Endometrium (tissue), 2 donors: ENCODE measurements around the gene ACTR5.

Source experiments
- FAIRE-seq: peaks from 2 replicates; lab custom pipeline; 2012; peaks lifted over from hg19 to GRCh38; lab: Jason Lieb, UNC
- donor health status: control.
- donor health status: control.

Gene ACTR5

DNA sequence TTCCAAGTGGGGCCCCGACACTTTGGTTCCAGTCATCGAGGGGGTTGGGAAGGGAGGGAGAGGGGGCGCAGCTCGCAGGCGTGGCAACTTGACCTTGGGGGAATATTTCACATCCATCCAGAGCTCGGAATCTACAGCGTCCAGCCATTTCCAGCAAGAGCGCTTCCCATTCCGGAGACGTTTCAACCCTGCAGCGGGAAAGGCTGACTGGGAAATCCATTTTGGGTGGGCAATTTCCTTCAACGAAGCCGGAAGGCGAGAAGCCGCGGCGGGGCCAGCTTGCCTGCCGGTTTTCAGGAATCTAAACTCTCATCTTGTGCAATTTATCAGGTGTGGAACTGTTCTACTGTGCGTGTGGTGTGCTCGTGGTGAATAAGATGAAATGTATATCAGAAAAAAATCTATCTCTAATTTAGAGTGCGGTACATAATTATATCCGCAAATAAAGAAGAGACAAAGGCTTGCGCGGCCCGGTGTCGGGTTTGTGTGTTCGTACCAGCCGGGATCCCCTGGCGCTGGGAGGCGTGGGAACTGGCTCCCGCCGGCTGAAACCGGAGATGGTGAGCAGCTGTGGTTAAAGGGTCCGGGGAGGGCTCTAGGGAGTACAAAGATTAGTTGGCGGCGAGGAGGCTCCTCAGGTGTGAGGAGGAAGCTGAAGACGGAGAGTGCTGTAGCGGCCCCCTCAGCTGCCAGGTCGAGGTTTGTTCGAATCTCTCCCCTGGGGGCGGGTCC is 19.2 kb upstream of the ACTR5 start:
- FAIRE-seq: no peak

DNA sequence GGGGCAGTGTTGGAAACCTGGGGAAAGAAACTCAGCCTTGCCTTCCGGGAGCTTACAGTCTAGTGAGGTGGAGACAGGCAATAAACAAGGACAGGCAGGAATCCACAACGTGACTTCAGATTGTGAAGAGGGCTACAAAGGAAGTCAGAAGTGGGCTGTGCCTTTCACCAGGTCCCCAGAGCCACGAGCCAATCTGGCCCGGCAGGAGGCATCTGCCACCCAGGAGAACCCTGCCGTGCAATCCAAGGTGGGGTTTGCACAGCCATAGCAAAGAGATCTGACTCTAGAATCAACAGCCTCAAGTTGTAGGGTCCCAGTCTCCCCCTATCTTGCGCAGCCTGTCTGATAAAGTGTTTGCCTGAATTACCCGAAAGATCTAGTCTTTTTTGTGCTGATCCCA is 18.5 kb upstream of the ACTR5 start:
- no peak for FAIRE-seq

DNA sequence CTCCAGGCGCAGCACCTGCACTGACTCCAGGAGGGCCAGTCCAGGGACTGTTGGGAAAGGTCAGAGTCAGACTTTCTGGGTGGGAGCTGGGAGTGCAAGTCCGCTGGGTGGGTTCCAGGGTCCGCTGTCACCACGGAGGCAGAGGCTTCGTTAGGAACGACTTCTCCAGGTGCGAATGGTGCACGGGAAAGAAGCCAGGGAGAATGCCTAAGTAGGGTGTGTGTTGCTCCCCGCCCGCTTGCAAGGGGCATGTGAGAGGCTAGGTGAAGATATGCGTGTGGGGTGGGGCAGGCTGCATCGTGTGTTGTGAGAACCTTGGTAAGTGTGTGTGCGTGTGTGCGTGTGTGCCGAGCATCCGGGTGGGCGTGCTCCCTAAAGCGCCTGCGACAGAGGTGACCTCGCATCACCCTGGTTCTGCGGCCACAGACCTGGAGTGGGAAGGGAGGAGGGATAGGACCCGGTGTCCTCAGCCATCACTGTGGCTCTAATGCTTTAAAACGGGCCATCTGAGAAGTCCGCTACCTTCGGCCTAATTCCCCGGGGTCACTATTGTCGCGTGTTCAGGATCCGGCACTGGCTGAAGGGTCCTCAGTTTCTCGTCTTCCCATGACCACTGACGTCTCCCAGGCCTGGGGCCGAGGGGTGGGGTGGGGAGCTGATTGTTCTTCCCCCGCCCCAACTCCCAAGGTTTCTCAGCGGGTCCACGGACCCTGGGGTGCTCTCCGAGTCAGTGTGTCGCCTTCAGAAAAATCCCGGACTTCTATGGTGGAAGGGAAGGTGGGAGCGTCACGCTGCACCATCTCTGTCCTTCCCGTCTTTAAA is 17.9 kb upstream of the ACTR5 start:
- FAIRE-seq: no peak

DNA sequence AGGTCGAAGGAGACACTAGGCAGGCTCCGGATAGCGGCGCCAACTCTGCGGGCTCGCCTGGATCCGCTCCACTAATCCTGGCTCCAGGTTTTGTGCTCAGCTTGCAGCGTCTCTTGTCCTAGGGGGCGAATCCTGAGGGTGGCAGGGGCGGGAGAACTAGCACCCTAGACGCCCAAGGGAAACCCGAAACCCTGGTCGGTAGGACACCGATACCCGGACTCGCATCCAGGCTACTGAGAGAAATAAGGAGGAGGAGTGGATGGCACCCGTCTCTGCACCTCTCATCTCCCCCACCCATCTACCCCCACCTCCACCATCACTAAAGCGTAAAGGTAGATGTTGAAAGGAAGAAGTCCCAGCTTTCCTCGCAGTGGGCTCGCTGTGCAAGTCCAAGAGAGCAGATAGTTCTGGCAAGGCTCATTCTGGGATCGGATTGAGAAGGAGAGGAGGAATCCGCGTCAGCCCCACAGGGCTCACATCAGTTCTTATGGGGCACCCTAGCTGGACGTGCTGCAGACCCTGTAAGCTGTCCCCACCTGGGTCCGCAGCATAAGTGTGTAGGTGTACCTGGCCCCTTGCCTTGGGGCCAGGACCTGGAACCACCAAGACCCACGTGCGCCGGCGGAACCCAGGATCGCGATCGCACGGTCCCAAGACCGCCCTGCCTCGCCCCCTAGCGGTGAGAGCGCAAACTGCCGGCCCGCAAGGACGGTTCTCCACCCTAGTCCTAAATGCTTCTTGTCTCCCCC is 17.1 kb upstream of the ACTR5 start:
- no peak for FAIRE-seq

DNA sequence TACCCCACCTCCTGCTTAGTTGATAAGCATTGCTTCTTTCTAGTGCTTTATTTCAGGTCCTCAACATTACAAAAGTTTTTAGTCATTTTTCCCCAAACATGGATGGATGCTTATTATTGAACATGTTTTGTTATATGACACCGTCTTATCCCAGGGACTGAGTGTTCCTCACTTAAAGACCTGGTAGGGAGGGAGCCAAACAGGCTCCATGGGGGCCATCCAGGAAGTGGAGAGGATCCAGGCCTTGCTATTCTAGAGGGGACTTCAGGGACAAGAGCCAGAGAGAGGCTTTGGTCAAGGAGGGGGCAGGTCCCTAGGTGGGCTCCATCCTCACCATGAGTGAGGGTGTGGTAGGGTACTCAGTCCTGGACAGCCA is 16.5 kb upstream of the ACTR5 start:
- no peak for FAIRE-seq

DNA sequence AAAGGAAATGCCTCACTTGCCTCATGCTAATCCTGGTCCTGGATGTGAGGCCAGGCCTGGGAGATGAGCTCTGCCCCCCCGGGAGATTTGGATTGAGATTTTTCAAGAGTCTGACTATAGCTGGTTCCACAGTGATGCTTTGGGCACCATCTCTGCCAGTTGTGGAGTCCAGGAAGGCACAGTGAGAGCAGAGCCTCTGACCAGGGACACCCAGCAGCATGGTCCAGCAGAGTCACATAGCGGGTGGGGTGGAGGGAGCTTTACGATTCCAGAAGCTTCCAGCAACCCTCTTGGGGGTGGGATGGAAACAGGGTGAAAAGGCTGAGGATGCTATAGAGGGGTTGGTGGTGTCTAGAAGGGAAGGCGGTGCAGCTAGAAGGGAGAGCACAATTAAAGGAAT is 15.3 kb upstream of the ACTR5 start:
- no peak for FAIRE-seq

DNA sequence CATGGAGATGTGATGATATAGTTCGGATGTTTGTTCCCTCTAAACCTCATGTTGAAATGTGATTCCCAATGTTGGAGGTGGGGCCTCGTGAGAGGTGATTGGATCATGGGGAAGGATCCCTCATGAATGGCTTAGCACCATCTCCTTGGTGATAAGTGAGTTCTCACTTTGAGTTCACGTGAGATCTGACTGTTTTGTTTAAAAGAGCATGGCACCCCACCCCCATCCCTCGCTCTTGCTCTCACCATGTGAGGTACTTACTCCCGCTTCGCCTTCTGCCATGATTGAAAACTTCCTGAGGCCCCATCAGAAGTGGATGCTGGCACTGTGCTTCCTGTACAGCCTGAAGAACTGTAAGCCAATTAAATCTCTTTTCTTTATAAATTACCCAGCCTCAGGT is 13.1 kb upstream of the ACTR5 start:
- no peak for FAIRE-seq

DNA sequence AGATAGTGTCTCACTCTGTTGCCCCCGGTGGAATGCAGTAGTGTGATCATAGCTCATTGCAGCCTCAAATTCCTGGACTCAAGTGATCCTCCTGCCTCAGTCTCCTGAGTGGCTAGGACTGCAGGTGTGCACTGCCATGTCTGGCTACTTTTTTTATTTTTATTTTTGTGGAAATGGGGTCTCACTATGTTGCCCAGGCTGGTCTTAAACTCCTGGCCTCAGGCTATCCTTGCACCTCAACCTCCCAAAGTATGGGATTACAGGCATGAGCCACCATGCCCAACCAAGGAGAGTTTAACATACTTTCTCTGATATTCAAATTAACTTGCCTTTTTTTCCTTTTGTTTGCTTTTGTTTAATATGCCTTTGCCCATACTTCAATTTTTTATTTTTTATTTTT is 10.4 kb upstream of the ACTR5 start:
- FAIRE-seq: no peak

DNA sequence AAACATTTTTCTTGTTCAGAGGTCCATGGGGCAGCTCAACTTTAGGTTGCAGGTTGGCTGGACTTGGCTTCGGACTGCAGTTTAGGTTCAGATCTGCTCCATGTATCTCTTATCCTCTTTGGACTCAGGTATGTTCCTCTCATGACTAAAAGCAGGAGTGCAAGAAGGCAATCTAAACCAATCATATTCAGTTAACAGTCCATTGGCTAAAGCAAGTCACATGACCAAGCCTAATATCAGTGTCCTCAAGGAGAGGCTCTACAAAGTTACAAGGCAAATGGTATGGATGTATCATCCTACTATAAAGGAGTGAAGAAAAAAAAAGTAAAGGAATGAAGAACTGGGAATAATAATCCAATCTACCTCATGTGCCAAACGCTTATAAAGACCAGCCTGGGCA is 2.5 kb upstream of the ACTR5 start:
- FAIRE-seq: no peak

DNA sequence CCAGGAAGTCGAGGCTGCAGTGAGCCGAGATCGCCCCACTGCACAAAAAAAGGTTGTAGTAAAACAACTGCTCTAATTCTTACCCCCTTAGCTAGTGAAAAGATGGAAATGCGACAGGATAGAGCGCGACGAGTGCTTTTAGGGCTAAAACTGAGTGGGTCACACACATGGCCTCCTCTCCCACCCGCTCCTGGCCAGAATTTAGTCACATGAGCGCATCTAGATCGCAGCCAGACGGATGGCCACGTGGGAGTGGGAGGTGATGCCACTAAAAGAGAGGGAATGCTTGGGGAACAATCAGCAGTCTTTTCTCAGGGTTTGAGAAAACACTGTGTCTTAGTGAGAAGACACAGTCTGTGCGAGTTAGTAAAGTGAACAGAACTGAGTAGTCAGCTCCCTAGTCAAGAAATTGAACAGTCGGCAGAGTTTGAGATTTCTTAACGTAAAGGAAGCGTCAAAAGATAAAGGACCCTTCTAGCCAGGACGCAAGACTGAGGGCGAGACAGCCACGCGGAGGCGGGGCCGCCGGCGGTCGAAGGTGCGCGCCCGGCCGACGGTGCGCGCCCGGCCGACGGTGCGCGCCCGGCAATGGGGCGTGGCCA is 664 bp upstream of the ACTR5 start:
- no peak for FAIRE-seq

DNA sequence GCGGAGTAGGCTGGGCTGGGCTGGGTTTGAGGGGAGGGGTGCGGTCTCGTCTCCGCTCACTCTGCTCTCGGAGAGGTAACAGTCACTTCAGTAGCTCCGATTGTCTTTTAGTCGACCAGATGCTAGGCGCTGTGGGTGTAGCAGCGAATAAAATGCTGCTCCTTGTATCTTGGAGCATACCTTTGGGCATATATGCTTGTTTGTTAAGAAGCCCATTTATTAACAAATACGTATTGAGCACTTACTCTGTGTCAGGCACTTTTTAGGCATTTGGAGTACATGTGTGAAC is 545 bp downstream of the ACTR5 start:
- FAIRE-seq: no peak

DNA sequence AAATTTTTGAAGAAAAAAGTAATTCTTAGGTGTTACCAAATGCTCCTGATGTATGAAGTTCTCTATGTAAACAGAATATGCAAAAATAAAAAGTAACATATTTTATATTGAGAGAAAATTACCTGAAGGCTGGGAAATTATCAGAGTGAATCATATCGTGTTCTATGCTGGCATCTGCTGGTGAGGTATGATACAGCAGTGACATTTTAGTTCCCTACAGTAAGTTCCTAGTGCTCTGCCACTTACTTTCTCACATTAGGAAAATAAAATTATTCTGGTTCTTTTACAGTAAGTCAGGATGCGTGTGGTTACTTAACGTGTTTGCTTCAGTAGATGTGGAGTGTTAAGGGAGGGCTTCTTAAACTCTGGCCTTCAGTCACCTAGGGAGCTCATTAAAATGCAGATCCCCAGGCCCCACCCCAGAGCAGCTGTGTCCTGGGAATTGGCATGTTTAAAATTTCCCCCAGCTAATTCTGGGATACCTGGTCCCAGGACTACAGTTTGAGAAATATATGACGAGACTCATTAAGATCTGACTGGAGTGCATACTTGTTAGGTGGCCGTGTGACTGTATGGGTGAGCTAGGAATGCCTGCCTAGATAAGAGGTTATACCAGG is 3.2 kb downstream of the ACTR5 start:
- peak; percentile 21 for FAIRE-seq

DNA sequence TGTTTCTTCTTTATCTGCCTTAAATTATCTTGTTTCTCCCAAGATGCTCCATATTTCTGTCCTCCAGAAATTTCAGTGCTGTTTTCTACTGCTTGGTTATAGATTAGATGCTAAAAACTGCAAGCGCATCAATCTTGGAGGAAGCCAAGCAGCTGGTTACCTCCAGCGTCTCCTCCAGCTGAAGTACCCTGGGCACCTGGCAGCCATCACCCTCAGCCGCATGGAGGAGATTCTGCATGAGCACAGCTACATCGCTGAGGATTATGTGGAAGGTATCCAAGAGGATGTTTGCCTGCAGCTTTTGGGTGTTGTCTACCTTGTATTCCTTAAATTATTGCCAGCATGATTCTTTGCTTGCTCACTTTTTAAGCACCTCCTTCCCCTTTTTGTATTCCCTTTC is 3.8 kb downstream of the ACTR5 start:
- no peak for FAIRE-seq

DNA sequence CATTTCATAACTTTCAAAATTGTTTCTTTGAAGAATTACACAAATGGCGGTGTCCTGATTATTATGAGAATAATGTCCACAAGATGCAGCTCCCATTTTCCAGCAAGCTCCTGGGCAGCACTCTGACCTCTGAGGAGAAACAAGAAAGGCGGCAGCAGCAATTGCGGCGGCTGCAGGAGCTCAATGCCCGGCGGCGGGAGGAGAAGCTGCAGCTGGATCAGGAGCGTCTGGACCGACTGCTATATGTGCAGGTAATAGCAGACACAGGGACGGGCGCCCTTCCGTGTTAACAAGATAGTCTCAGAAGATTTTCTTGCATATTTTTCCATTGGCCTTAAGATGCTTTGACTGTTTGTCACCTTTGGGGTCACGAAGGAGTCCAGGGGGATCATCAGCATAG is 6.7 kb downstream of the ACTR5 start:
- FAIRE-seq: no peak

DNA sequence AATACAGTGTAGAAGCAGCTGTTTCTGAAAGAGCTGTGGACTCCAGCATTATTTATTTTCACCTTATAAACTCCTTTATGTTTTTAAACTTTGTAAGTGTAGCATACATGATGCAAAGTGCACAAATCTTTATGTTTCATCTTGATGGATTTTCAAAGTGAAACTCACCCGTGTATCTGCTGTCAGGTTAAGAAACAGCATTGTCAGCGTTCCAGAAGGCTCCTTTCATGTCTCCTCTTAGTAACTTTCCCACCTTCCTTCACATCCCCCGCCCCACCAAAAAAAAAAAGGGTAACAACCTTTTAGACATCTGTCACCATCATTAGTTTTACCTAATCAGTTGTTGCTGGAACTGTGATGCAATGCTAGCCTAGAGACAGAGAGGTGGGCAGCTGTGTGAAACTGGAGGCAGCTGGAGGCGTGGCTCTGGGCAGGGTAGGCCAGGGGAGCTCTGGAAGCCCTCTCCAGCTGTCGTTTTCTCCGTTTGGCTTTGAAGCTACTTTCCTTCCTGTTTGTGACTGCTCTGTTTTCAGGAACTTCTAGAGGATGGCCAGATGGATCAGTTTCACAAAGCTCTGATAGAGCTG is 7.2 kb downstream of the ACTR5 start:
- no peak for FAIRE-seq

DNA sequence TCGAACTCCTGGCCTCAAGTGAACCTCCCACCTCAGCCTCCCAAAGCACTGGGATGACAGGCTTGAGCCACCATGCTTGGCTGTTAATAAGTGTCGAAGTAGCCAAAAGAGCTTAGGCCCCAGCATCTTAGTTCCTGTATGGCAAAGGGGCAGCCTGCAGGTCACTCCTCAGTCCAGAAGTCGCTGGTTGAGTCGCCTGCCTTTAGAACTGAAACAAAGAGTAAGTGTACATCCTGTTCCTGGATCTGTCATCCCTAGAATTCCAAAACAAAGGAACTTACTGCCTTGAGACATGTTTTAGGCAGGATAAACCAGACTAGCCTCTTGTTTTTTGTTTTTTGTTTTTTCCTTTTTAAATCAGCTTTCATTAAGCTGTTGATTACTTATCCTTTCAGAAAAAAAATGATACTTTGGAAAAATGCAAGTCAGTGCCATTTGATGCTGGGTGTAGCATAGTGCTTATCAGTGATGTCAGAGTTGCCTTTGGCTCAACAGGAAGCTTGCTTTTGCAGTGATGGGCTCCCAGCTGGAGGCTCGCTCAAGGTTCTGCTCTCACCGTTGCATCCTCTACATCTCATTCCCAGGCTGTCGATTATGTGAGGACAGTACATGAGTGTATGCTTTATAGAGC is 9.0 kb downstream of the ACTR5 start:
- no peak for FAIRE-seq

DNA sequence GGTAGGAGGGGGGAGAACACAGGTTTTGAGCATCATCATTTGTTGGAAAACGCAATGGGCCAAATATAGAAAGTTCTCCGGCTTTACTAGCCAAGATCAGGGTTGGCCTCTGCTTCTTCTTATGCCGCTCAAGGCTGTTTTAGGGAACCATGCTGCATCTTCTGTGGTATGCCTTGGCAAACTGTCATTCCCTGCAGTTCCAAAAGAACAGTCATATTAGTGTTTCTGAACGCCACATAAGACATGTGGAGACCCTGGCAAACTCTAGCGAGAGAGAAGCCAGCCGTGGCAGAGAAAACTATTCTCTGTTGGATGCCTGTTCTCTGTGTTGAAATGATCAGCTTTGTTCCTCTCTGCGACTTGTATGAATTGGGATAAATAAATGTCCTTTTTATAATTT is 10.8 kb downstream of the ACTR5 start:
- FAIRE-seq: no peak

DNA sequence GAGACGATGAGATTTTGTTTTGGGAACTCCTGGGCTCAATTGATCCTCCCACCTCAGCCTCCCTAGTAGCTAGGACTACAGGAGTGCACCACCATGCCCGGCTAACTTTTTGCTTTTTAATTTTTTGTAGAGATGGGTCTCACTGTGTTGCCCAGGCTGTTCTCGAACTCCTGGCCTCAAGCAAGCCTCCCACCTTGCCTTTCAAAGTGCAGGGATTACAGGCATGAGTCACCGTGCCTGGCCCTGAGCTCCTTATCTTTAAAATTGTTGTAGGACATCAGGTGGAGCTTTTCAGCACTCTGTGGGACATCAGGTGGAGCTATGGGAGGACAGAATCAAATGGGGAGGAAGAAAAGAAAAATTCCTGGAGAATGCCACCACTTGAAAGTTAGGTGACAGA is 12.7 kb downstream of the ACTR5 start:
- no peak for FAIRE-seq

DNA sequence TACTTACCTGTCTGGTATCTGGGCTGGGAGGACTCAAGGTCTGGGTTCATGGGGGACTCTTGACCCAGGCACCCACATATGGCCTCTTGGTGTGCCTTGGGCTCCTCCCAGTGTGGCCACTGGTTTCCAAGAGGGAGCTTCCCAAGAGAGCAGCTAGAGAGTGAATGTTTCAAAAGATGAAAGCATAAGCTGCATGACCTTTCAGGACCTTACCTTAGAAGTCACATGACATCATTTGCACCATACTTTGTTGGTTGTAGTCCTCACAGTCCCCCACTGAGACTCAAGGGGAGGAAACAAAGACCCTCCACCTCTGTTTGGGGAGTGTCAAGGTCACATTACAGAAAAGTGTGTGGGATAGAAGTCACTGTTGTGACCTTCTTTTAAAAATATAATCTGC is 13.9 kb downstream of the ACTR5 start:
- no peak for FAIRE-seq

DNA sequence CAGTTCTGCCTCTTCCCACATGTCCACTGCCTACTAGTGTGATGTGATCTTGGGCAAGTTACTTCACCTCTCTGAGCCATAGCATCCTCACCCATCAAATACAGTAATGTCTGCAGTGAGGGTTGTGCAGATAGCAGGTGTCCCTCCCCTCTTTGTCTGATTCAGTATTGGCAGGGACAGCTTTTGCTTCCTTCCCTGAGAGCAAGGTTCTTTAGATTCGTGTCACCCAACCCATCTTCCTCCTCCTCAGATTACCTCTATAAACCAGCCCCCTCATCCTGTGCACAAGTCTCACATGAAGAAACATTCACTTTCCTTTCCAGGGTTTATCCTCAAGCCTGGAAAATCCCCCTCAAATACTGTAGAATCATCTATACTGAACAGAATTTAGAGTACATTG is 15.4 kb downstream of the ACTR5 start:
- FAIRE-seq: no peak

DNA sequence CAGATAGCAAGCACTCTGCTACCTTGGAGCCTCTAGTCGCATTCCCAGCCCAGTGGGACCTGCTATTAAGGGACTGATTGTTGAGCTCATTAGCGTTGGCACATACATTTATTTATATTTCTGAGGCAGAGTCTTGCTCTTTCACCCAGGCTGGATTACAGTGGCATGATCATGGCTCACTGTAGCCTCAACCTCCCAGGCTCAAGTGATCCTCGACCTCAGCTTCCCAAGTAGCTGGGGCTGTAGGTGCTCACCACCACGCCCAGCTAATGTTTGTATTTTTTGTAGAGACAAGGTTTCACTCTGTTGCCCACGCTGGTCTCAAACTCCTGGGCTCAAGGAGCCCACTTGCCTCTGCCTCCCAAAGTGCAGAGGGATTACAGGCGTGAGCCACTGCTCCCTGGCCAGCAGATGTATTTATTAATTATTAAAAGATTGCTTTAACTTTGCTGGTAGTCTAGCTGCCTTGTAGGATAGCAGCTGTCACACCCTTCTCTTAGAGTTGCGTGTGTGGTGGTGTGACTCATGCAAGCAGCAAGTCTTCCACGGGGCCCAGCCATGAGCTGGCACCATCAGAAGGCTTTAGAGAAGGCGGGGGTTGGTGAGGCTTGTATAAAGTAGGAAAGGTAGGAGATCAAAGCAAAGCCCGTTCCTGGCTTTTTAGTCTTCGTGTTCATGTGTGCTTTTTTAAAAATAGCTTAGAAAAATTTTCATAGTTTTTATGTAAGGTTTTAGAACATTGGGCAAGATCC is 16.5 kb downstream of the ACTR5 start:
- no peak for FAIRE-seq
